Chondrocyte (in vitro differentiated cells): ENCODE data around the gene CDC34. TPM values are rescaled to one million over a fixed set of nuclear protein-coding genes. Genes with fewer than 3 reads are reported as not detected.
"Not testable (repeated sequence)": the region's sequence is repeated elsewhere in the genome, so short reads cannot be mapped to it uniquely, and the experiment has no call there.

Source experiments
- DNase-seq: peaks from one replicate; pipeline ENCODE4 v3.0.0; 2021; ENCODE audit warnings: mixed read lengths, low spot score
- H3K27ac Mint-ChIP-seq: one replicate; pipeline ENCODE4 v1.8.0; 2021; ENCODE audit warnings: mild to moderate bottlenecking, moderate library complexity, mixed read lengths; ENCODE audit not compliant: unreplicated experiment
- H3K27me3 Mint-ChIP-seq: 2 replicates; pipeline ENCODE4 v1.8.0; 2021; ENCODE audit warnings: low read depth, mixed read lengths
- H3K36me3 Mint-ChIP-seq: 2 replicates; pipeline ENCODE4 v1.8.0; 2021; ENCODE audit warnings: low read depth, mixed read lengths
- H3K4me1 Mint-ChIP-seq: 2 replicates; pipeline ENCODE4 v1.8.0; 2021; ENCODE audit warnings: low read depth, mild to moderate bottlenecking, mixed read lengths
- H3K4me3 Mint-ChIP-seq: one replicate; pipeline ENCODE4 v1.8.0; 2021; ENCODE audit warnings: mild to moderate bottlenecking, moderate library complexity, mixed read lengths; ENCODE audit not compliant: unreplicated experiment
- H3K9me3 Mint-ChIP-seq: 2 replicates; pipeline ENCODE4 v1.8.0; 2021; ENCODE audit warnings: low read depth, mixed read lengths
- CTCF ChIP-seq: fragments of 200-600 bp; sonication (generic); IDR thresholded peaks from 2 replicates; pipeline ENCODE4 v1.5.0; 2021; ENCODE audit warnings: antibody characterized with exemption, mild to moderate bottlenecking, moderate library complexity
- total RNA-seq: library from RNA; stranded (reverse); gene quantifications from 3 replicates; pipeline ENCODE4 v1.2.1, GENCODE V29; 2021

CDC34 gene
- total RNA-seq, 1 donor from 2014 or later = 66.9 TPM

GRCh38 chr19:584240-585001, 52.9 kb downstream of the CDC34 start:
- Mint-ChIP-seq H3K27ac (no peak overlapping the region), H3K36me3 (no peaks in the 10 kb centered on the region), H3K27me3 (no peaks in the 10 kb centered on the region), H3K9me3 (no peaks in the 10 kb centered on the region), H3K4me1 (peaks cover 7% of the 10 kb centered on the region), H3K4me3 (no peak overlapping the region)
- peak; percentile 88 for TF ChIP-seq CTCF
- DNase-seq = peak; percentile 82

- not testable (repeated sequence) for H3K36me3 Mint-ChIP-seq, H3K4me1 Mint-ChIP-seq, H3K4me3 Mint-ChIP-seq, H3K9me3 Mint-ChIP-seq, DNase-seq, H3K27me3 Mint-ChIP-seq, H3K27ac Mint-ChIP-seq
These were observed 53.6 kb downstream of the CDC34 start for GRCh38 chr19:585146-585545.

GRCh38 chr19:585551-586110, 54.1 kb downstream of the CDC34 start:
- Mint-ChIP-seq H3K27ac (no peak overlapping the region), H3K27me3 (peaks cover 2% of the 10 kb centered on the region), H3K4me3 (no peak overlapping the region), H3K36me3 (no peaks in the 10 kb centered on the region), H3K9me3 (no peaks in the 10 kb centered on the region), H3K4me1 (peaks cover 9% of the 10 kb centered on the region)
- no peak for DNase-seq
- no peak for TF ChIP-seq CTCF

- DNase-seq = no peak
- peak; percentile 81 for TF ChIP-seq CTCF
- peak overlapping the region; percentile 45 for H3K27ac Mint-ChIP-seq
- peaks cover 14% of the 10 kb centered on the region for H3K4me1 Mint-ChIP-seq
- no peaks in the 10 kb centered on the region for H3K36me3 Mint-ChIP-seq
- peaks cover 10% of the 10 kb centered on the region for H3K27me3 Mint-ChIP-seq
- H3K4me3 Mint-ChIP-seq = no peak overlapping the region
- no peaks in the 10 kb centered on the region for H3K9me3 Mint-ChIP-seq
These were observed 56.7 kb downstream of the CDC34 start for GRCh38 chr19:588093-588740.

- H3K9me3 Mint-ChIP-seq = no peaks in the 10 kb centered on the region
- peaks cover 16% of the 10 kb centered on the region for H3K27me3 Mint-ChIP-seq
- TF ChIP-seq CTCF = peak; percentile 9
- peaks cover 14% of the 10 kb centered on the region for H3K4me1 Mint-ChIP-seq
- peak overlapping the region; percentile 42 for H3K4me3 Mint-ChIP-seq
- H3K36me3 Mint-ChIP-seq = no peaks in the 10 kb centered on the region
- H3K27ac Mint-ChIP-seq = no peak overlapping the region
- DNase-seq = no peak
These were observed 57.5 kb downstream of the CDC34 start for GRCh38 chr19:588741-589692.
